T-helper 2 cell treated with Interferon-gamma antibody and Interleukin-4, amounts not matched to agents 5 μg/mL and 100 μg/mL, for 36 hours (primary cell): ENCODE results near the gene FAN1.
"Not testable (repeated sequence)": the region's sequence is repeated elsewhere in the genome, so short reads cannot be mapped to it uniquely, and the experiment has no call there.

Experiments used
- DNase-seq: peaks from one replicate; pipeline ENCODE4 v3.0.0; 2021; ENCODE audit warnings: low spot score
- H3K27ac Mint-ChIP-seq: one replicate; pipeline ENCODE4 v1.8.0; 2021; ENCODE audit warnings: mild to moderate bottlenecking, mixed read lengths
- H3K27me3 Mint-ChIP-seq: one replicate; pipeline ENCODE4 v1.8.0; 2021; ENCODE audit warnings: low read depth, mixed read lengths
- H3K36me3 Mint-ChIP-seq: one replicate; pipeline ENCODE4 v1.8.0; 2021; ENCODE audit warnings: low read depth, mixed read lengths
- H3K4me1 Mint-ChIP-seq: one replicate; pipeline ENCODE4 v1.8.0; 2021; ENCODE audit warnings: low read depth, mixed read lengths
- H3K4me3 Mint-ChIP-seq: one replicate; pipeline ENCODE4 v1.8.0; 2022; ENCODE audit warnings: mild to moderate bottlenecking, moderate library complexity, mixed read lengths
- H3K9me3 Mint-ChIP-seq: one replicate; pipeline ENCODE4 v1.8.0; 2021; ENCODE audit warnings: mixed read lengths

Gene FAN1

DNA sequence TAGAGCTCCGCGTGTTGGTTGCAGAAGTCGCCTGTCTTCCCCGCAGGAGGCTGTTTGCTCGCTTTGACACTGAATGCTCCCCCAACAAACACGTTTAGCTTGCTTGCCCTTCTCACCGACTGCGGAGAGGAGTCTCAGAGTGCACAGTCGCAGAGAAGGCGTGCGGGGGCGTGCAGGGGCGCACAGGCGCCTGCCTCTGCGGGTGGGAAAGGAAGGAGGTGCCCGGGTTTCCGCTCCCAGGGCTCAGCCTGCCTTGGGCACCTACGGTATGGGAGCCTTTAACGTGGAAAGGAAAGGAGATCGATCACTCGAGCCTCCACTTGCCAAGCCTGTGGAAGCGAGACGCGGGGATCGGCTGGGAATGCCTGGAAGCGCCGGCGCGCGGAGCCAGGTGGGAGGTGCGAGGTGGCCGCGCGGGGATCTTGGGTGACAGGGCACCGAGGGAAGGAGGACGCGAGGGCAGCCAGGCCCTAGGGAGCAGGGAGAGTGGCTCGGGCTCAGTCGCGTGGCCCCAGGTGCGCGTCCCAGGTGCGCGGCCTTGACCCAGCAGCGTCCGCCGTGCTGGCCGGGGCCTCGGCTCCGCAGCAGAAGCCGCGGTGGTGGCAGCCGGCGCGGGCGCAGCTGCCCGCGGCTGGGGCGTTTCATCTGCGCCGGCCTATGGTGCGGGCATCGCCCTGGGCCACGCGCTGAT lies at the start of gene FAN1:
Gene FAN1, plus strand, starts transcription at position 419 of the 691 bp plus-strand sequence. CDS start 749 bp downstream, outside the sequence.
- Mint-ChIP-seq H3K4me1 (peaks cover 18% of the 10 kb centered on the region), H3K36me3 (peaks cover 31% of the 10 kb centered on the region), H3K27ac (peak within 1 kb of the TSS; percentile 66), H3K4me3 (peak within 1 kb of the TSS; percentile 91), H3K27me3 (no peaks in the 10 kb centered on the region), H3K9me3 (no peaks in the 10 kb centered on the region)
- peak; percentile 77 for DNase-seq

DNA sequence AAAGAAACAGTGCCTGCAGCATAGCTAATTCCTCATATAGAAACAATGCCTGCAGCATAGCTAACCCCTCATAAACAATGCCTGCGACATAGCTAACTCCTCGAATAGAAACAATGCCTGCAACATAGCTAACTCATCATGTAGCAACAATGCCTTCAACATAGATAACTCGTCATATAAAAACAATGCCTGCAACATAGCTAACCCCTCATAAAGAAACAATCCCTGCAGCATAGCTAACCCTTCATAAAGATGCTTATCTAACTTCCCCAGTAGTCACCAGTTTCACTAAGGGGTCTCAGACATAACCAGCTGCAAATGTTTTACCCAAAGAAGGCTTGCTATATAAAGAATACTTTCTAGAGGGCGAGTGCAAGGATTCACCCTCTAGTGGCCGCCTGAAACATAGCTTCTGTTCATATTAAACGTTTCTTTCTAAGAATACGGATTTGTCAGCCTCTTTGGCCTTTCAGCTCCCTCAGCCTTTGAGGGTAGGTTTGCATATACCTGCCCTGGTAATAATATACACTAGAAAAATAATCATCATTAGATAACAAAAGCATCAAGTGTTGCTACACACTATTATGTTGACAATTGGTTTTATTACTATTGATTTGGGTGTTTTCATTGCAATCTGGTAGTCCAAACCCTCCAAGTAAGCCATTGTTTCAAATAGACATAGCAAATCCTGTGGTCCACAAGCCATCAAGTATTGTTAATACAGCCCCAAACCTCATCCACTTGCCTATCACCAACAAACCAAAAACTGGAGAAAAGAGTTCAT lies 44.4 kb upstream of the FAN1 start:
- no peaks in the 10 kb centered on the region for H3K27me3 Mint-ChIP-seq
- no peak overlapping the region for H3K27ac Mint-ChIP-seq
- peaks cover 5% of the 10 kb centered on the region for H3K4me1 Mint-ChIP-seq
- peaks cover 19% of the 10 kb centered on the region for H3K36me3 Mint-ChIP-seq
- H3K9me3 Mint-ChIP-seq, result no peaks in the 10 kb centered on the region
- H3K4me3 Mint-ChIP-seq, result no peak overlapping the region
- DNase-seq, result no peak

DNA sequence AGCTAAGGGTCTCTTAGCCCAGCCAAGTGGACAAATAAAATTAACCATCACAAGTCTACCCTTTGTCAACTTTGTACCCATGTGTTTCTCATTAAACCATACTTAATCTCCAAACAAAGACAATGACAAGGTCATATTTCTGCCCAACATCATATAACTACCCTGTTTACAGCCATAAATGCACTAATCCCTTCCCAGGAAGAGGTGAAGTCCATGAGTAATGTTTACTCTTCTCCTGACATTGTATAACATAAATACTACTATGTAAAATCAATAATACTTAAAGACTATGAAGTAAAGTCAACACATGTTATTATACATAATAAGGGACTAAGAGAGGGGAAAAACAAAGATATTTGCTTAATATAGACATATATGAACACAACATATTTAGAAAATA lies 38.5 kb upstream of the FAN1 start:
- Mint-ChIP-seq H3K36me3 (peaks cover 4% of the 10 kb centered on the region), H3K4me3 (no peak overlapping the region), H3K4me1 (no peaks in the 10 kb centered on the region), H3K9me3 (no peaks in the 10 kb centered on the region), H3K27ac (no peak overlapping the region), H3K27me3 (peaks cover 2% of the 10 kb centered on the region)
- DNase-seq, result no peak

DNA sequence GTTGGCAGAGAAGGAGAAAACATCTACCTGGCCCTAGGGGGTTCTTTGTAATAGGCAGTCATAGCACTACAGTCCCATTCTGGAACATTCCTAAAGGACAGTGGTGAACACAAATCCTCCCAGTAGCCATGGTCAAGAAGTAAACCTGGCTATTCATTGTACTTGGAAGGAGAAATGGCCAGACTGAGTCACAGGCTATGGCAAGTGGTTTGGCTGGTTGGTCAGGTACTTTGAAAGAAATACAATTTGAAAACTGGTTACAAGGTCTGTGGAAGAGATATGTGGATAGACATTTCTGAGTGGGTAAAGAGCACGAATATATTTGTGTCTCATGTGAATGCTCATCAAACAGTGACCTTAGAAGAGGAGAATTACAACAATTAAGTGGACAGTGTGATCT lies 33.0 kb upstream of the FAN1 start:
- H3K4me3 Mint-ChIP-seq, result no peak overlapping the region

DNA sequence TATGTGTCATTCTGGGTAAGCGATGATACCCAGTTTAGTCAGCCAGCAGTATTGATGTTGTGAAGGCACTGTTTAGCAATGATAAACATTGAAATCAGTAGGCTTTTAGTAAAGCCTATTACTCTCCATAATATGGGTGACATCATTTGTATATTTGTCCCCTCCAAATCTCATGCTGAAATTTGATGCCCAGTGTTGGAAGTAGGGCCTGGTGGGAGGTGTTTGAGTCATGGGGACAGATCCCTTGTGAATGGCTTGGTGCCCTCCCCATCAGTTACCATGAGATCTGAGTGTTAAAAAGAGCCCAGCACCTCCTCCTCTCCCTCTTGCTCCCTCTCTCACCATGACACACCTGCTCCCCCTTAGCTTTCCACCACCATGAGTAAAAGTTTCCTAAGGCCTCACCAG lies 31.4 kb upstream of the FAN1 start:
- Mint-ChIP-seq H3K36me3 (peaks cover 6% of the 10 kb centered on the region), H3K9me3 (no peaks in the 10 kb centered on the region), H3K27me3 (no peaks in the 10 kb centered on the region), H3K4me1 (peaks cover 1% of the 10 kb centered on the region), H3K27ac (no peak overlapping the region), H3K4me3 (no peak overlapping the region)
- DNase-seq, result no peak

More for the DNA sequence above, 33.0 kb upstream of the FAN1 start:
- DNase-seq, result no peak
- Mint-ChIP-seq H3K27ac (no peak overlapping the region), H3K27me3 (peaks cover under 1% of the 10 kb centered on the region), H3K4me1 (peaks cover 1% of the 10 kb centered on the region), H3K9me3 (no peaks in the 10 kb centered on the region), H3K36me3 (peaks cover 8% of the 10 kb centered on the region)

DNA sequence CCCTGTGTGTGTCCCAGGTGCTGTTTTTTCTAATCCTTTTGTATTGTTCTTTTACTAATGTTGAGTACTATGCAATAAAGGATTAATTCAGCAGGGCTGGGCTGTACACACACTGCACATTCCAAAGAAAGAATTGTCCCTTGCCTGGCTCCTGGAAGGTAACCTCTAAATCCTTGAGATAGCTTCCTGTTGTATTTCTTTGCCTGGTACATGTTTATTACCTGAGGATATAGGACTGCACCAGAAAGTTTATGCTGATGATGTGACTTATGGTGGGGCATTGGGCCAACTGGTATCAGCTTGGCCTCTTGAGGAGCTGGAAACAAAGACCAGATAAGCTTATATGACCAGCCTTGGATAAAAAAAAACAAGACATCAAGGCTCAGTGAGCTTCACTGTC lies 26.6 kb upstream of the FAN1 start:
- no peak overlapping the region for H3K4me3 Mint-ChIP-seq
- no peak overlapping the region for H3K27ac Mint-ChIP-seq

DNA sequence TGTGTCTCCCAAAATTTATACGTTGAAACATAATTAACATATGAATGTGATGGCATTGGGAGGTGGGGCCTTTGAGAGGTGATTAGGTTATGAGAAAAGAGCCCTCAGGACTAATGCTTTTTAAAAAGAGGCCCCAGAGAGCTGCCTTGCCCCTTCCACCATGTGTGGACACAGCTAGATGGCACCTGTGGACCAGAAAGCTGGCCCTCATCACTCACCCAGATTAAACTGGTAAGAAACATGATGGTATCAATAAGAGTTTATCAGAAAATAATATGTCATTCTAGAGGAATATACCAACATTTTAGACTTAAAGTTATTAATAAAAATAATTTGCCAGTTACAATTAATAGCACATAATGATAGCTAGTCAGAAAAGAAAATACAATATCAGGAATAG lies 25.2 kb upstream of the FAN1 start:
- peaks cover 7% of the 10 kb centered on the region for H3K4me1 Mint-ChIP-seq
- peaks cover 14% of the 10 kb centered on the region for H3K36me3 Mint-ChIP-seq
- no peak for DNase-seq
- no peaks in the 10 kb centered on the region for H3K27me3 Mint-ChIP-seq
- no peak overlapping the region for H3K27ac Mint-ChIP-seq
- H3K9me3 Mint-ChIP-seq, result peaks cover 4% of the 10 kb centered on the region
- no peak overlapping the region for H3K4me3 Mint-ChIP-seq

More for the DNA sequence above, 26.6 kb upstream of the FAN1 start:
- peaks cover 13% of the 10 kb centered on the region for H3K36me3 Mint-ChIP-seq
- H3K27me3 Mint-ChIP-seq, result no peaks in the 10 kb centered on the region
- peaks cover 4% of the 10 kb centered on the region for H3K9me3 Mint-ChIP-seq
- DNase-seq, result no peak
- H3K4me1 Mint-ChIP-seq, result peaks cover 6% of the 10 kb centered on the region

DNA sequence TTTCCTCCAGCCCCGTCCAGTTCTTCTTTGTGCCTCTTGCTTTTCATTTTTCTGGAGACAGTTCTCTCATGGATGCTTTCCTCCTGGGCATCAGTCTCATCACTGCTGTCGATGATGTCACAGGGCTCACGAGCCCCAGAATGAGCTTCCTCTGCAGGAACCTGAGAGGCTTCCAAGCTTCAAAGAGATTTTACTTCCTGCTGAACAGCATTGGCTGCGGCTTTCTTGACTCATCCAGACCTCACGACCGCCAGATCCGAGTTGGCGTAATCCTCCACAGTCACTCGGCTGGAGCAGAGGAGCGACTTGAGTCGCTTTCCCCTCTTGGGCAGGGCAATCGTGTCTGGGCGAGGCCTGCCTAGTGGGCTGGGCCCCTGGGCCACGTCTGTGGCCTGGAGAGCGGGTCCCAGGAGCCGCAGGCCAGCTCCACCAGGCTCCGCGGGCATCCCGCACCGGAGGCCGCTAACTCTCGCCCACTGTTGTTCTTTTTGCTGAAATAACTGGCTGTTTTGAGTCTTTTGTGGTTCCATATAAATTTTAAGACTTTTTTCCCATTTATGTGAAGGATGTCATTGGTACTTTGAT lies 20.8 kb upstream of the FAN1 start:
- H3K4me3 Mint-ChIP-seq, result no peak overlapping the region
- H3K4me1 Mint-ChIP-seq, result peaks cover 5% of the 10 kb centered on the region
- peaks cover 4% of the 10 kb centered on the region for H3K9me3 Mint-ChIP-seq
- H3K36me3 Mint-ChIP-seq, result peaks cover 8% of the 10 kb centered on the region
- no peaks in the 10 kb centered on the region for H3K27me3 Mint-ChIP-seq
- DNase-seq, result peak; percentile 29
- no peak overlapping the region for H3K27ac Mint-ChIP-seq

DNA sequence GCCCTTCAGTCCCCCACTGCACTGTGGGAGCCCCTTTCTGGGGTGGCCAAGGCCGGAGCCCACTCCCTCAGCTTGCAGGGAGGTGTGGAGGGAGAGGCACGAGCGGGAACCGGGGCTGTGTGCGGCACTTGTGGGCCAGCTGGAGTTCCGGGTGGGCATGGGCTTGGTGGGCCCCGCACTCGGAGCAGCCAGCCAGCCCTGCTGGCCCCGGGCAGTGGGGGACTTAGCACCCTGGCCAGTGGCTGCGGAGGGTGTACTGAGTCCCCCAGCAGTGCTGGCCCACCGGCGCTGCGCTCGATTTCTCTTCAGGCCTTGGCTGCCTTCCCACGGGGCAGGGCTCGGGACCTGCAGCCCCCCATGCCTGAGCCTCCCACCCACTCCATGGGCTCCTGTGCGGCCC lies 20.0 kb upstream of the FAN1 start:
- not testable (repeated sequence) for H3K9me3 Mint-ChIP-seq, H3K27me3 Mint-ChIP-seq, H3K4me3 Mint-ChIP-seq, H3K27ac Mint-ChIP-seq, H3K36me3 Mint-ChIP-seq, DNase-seq, H3K4me1 Mint-ChIP-seq

DNA sequence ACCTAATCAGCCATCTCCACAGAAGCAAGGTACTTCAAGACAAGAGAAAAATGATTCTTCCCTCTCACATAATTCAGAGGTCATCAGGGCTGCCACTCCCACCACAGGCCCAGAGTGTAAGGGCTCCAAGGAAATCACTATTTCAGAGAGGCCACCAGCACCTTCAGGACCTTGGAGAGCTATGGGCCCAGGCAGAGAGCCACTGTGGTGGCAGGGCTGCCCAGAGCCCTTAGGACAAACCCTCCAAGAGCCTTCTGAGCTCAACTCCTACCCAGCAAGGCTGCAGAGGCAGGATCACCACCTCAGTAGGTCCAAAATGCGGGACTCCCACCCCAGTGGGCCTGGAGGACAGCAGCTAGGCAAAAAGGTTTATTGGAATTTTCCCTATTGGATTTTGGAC lies 17.9 kb upstream of the FAN1 start:
- no peak overlapping the region for H3K27ac Mint-ChIP-seq
- no peaks in the 10 kb centered on the region for H3K9me3 Mint-ChIP-seq
- peaks cover 5% of the 10 kb centered on the region for H3K4me1 Mint-ChIP-seq
- peaks cover 3% of the 10 kb centered on the region for H3K36me3 Mint-ChIP-seq
- DNase-seq, result no peak
- no peaks in the 10 kb centered on the region for H3K27me3 Mint-ChIP-seq
- no peak overlapping the region for H3K4me3 Mint-ChIP-seq

DNA sequence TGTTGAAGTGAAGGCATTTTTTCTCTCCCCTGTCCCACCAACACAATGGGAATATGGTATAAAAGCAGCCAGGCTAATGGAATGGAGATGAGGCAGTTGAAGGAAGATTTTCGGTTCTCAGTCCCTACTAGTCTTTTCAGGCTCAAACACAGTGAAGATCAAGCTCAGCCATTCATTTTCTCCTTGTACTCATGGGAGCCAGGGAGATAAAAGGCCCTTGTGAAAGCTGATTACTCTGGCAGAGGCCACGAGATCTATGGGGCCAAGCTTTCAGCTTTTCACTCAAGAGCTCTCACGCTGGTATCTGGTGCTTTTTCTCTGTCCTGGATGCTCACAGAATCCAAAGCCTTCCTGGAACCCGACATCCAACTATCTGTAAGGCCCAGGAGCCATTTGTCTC lies 14.5 kb upstream of the FAN1 start:
- no peak for DNase-seq
- H3K36me3 Mint-ChIP-seq, result no peaks in the 10 kb centered on the region
- no peaks in the 10 kb centered on the region for H3K27me3 Mint-ChIP-seq
- no peaks in the 10 kb centered on the region for H3K9me3 Mint-ChIP-seq
- H3K4me1 Mint-ChIP-seq, result no peaks in the 10 kb centered on the region
- no peak overlapping the region for H3K27ac Mint-ChIP-seq
- H3K4me3 Mint-ChIP-seq, result no peak overlapping the region

DNA sequence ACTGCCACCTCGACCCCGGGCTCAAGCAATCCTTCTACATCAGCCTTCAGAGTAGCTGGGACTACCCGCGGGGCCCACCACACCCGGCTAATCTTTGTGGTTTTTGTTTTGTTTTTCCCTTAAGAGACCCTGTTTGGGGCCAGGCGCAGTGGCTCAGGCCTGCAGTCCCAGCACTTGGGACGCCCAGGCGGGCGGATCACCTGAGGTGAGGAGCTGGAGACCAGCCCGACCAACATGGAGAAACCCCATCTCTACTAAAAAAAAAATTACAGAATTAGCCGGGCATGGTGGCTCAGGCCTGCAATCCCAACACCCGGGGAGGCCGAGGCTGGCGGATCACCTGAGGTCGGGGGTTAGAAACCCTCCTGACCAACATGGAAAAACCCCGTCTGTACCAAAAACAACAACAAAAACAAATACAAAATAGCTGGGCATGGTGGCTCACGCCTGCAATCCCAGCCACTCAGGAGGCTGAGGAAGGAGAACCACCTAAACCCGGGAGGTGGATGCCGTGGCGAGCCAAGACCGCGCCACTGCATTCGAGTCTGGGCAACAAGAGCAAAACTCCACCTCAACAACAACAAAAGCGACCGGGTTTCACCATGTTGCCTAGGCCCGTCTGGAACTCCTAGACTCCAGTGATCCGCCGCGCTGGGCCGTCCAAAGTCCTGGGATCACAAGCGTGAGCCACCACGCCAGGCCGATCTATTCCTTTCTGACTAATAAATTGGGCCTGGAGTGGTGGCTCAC lies 8.1 kb upstream of the FAN1 start:
- H3K4me3 Mint-ChIP-seq, result no peak overlapping the region
- H3K4me1 Mint-ChIP-seq, result no peaks in the 10 kb centered on the region
- no peak for DNase-seq
- H3K27me3 Mint-ChIP-seq, result no peaks in the 10 kb centered on the region
- H3K27ac Mint-ChIP-seq, result no peak overlapping the region
- H3K36me3 Mint-ChIP-seq, result no peaks in the 10 kb centered on the region
- H3K9me3 Mint-ChIP-seq, result no peaks in the 10 kb centered on the region

DNA sequence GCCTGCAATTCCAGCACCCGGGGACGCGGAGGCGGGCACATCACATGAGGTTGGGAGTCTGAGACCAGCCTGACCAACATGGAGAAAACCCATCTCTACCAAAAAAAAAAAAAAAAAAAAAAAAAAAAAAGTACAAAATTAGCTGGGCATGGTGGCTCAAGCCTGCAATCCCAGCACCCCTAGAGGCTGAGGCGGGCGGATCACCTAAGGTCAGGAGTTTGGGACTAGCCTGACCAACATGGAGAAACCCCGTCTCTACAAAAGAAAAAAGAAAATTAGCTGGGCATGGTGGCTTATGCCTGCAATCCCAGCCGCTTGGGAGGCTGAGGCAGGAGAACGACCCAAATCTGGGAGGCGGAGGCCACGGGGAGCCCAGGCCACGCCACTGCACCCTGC lies 7.5 kb upstream of the FAN1 start:
- H3K9me3 Mint-ChIP-seq, result no peaks in the 10 kb centered on the region
- no peak overlapping the region for H3K27ac Mint-ChIP-seq
- DNase-seq, result no peak
- peaks cover 2% of the 10 kb centered on the region for H3K36me3 Mint-ChIP-seq
- H3K4me1 Mint-ChIP-seq, result no peaks in the 10 kb centered on the region
- no peak overlapping the region for H3K4me3 Mint-ChIP-seq
- H3K27me3 Mint-ChIP-seq, result no peaks in the 10 kb centered on the region

DNA sequence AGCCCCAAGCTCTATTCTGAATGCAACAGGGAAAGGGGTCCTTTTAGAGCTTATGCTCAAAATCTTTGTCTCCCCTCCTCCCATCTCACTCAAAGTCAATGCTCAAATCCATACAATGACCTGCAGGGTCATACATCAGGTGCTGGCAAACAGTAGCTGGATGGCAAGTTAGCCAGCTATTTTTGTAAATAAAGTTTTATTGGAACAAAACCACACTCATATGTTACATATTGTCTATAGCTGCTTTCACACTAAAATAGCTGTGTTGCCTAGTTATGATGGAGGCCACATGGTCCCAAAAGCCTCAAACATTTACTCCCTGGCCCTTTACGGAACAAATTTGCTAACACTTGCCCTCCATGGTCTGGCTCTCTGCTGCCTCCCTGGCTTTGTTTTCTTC lies 1.8 kb upstream of the FAN1 start:
- no peak overlapping the region for H3K27ac Mint-ChIP-seq
- H3K4me1 Mint-ChIP-seq, result peaks cover 18% of the 10 kb centered on the region
- H3K4me3 Mint-ChIP-seq, result no peak overlapping the region
- DNase-seq, result no peak
- H3K27me3 Mint-ChIP-seq, result no peaks in the 10 kb centered on the region
- H3K36me3 Mint-ChIP-seq, result peaks cover 31% of the 10 kb centered on the region
- no peaks in the 10 kb centered on the region for H3K9me3 Mint-ChIP-seq
